NB4 (cell line): ENCODE results near the gene ADGRB2.

Experiments used
- DNase-seq: peaks from one replicate; pipeline ENCODE4 v3.0.0; 2010; ENCODE audit warnings: low read depth
- H3K4me3 ChIP-seq: one replicate; pipeline ENCODE4 v1.5.1; 2011; ENCODE audit warnings: mild to moderate bottlenecking, low read depth, low read length, moderate library complexity
- MYC ChIP-seq: IDR thresholded peaks from 2 replicates; pipeline ENCODE4 v1.6.1; 2011; ENCODE audit warnings: low read depth, low read length
- POLR2A ChIP-seq: IDR thresholded peaks from 2 replicates; pipeline ENCODE4 v1.6.1; 2011; ENCODE audit warnings: mild to moderate bottlenecking; ENCODE audit not compliant: insufficient read length; ENCODE audit errors: extremely low read depth
- TF ChIP-seq, protein P1 (sequence below): IDR thresholded peaks from one replicate; pipeline ENCODE4 v1.5.1; 2012; ENCODE audit warnings: low read depth, low read length
- TF ChIP-seq, protein P2 (sequence below): IDR thresholded peaks from 2 replicates; pipeline ENCODE4 v1.6.1; 2011; ENCODE audit warnings: low read depth, low read length

The ADGRB2 gene

DNA sequence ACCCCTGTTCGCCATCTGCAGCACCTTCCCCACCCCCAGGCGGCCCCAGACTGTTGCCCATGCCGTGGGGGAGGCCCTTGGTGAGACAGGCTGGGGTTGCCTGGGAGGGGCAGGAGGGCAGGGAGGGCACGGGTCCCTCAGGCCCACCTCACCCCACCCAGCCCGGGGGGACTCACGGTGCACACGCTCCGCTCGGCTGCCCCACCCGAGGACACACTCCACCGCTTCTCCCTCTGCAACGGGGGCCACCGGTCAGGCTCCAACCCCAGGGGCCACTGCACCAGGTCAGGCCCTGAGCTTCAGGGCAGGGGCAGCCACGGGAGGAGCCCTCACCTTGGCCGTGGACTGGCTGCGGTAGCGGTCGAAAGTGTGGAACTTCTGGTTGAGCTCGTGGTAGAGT, 36.3 kb downstream of the ADGRB2 start:
- TF ChIP-seq, protein P1, sequence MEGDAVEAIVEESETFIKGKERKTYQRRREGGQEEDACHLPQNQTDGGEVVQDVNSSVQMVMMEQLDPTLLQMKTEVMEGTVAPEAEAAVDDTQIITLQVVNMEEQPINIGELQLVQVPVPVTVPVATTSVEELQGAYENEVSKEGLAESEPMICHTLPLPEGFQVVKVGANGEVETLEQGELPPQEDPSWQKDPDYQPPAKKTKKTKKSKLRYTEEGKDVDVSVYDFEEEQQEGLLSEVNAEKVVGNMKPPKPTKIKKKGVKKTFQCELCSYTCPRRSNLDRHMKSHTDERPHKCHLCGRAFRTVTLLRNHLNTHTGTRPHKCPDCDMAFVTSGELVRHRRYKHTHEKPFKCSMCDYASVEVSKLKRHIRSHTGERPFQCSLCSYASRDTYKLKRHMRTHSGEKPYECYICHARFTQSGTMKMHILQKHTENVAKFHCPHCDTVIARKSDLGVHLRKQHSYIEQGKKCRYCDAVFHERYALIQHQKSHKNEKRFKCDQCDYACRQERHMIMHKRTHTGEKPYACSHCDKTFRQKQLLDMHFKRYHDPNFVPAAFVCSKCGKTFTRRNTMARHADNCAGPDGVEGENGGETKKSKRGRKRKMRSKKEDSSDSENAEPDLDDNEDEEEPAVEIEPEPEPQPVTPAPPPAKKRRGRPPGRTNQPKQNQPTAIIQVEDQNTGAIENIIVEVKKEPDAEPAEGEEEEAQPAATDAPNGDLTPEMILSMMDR, result no peak
- TF ChIP-seq MYC (no peak), POLR2A (no peak)
- TF ChIP-seq, protein P2, sequence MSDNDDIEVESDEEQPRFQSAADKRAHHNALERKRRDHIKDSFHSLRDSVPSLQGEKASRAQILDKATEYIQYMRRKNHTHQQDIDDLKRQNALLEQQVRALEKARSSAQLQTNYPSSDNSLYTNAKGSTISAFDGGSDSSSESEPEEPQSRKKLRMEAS, result no peak
- no peak overlapping the region for H3K4me3 ChIP-seq
- DNase-seq, result no peak

DNA sequence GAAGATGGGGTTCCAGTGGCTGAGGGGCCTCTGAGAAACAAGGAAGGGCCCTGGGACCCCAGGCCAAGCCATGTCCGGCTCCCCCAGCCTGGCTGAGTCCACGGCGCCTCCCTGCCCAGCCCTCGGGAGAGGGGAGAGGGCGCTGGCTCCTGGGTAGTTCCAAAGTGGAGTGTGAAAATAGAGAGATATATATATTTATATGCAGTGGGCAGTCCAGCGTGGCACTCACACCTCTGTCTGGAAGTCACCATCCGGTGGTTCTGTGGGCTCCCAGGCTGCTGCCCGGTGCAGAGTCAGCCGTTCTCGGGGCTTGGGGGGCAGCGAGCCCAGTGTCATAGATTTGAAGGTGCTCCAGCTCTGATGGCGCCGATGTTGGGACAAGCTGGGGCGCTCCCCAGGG, 36.9 kb downstream of the ADGRB2 start:
- DNase-seq, result no peak
- no peak overlapping the region for H3K4me3 ChIP-seq
- TF ChIP-seq POLR2A (no peak), MYC (no peak)
- TF ChIP-seq, protein P2, result no peak
- TF ChIP-seq, protein P1, result no peak

DNA sequence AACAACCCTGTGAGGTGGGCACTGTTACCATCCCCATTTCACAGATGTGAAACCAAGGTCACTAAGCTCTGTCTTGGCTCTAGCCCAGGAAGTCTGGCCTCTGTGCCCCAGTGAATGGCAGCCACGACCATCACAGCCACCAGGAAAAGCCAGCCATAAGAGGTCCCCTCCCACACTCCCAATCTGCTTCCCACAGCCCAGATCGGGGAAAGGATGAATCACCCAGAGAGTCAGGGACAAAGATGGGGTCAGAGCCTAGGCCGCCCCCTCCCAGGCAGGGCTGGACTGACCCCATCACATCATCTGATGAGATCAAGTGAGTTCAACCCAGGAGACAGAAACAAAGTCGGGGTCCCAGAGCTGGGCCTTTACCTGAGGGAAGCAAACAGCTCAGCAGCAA, 37.4 kb downstream of the ADGRB2 start:
- no peak overlapping the region for H3K4me3 ChIP-seq
- DNase-seq, result no peak
- TF ChIP-seq MYC (no peak), POLR2A (no peak)
- TF ChIP-seq, protein P1, result no peak
- TF ChIP-seq, protein P2, result no peak

DNA sequence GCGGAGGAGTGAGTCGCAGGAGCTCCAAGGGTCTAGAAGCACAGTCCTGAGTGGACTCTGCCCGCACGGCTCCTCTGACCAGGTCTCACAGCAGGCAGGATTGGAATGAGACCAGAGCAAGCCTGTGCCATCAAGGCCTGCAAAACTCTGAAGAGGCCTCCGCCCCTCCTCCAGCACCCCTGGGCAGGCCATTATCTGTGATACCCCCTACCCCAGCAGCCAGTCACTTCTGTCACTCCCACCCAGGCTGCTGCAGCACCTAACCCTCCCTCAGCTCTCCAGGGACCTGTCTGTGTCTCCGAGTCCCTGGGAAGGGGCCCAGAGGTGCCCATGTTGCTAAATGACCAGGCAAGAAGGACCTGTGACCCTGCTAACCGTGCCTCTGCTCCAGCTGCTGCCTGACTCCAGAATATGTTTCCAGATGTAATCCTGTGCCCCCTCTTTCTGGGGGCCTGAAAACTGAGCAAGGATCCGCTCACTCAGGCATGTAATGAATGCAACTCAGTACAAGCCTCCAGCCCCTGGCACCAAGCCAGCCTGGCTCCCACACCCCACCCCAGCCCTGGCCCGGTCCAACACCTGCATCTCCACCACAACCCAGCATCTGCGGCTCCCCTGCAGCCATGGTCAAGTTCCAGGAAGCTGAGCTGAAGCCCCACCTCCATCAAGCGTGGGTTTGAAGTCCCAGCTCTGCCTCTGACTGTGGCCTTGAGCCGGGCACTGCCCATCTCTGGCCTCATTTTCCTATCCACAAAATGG, 38.2 kb downstream of the ADGRB2 start:
- TF ChIP-seq, protein P1, result no peak
- no peak for TF ChIP-seq MYC
- DNase-seq, result no peak

DNA sequence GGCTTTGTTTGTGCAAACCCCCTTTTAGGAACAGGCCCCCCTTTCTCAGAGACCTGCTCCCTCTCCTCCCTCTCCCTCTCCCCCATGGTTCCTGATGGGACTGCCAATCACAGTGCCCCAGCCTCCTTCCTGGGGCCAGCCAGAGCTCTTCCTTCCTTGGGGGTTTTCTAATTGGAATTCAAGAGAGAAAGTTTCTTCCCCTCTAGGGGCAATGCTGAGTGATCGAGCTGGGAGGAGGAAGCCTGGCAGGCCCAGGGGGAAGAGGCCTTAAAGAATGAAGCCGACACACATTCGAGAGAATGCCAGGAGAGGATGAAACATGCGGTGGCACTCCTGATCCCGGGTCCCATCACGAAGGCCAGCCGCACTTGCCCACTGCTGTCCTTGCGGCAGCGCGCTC, 39.0 kb downstream of the ADGRB2 start:
- H3K4me3 ChIP-seq, result no peak overlapping the region
- DNase-seq, result no peak
- TF ChIP-seq, protein P1, result no peak
- TF ChIP-seq POLR2A (no peak), MYC (no peak)
- TF ChIP-seq, protein P2, result no peak

More for the DNA sequence above, 38.2 kb downstream of the ADGRB2 start:
- no peak overlapping the region for H3K4me3 ChIP-seq
